Lung (tissue), 12 donors: Measurements from ENCODE around the gene TPPP2. TPM values are rescaled to one million over a fixed set of nuclear protein-coding genes. Genes with fewer than 3 reads are reported as not detected.

ENCODE experiments used
- ATAC-seq: fragments of 200-7000 bp; cut with Tn5 transposase; one replicate; pipeline ENCODE4 v1.9.1; 2020; ENCODE audit warnings: moderate number of reproducible peaks; ENCODE audit not compliant: insufficient read depth, low FRiP score
- DNase-seq, 3 donors: peaks; one replicate each; pipeline ENCODE4 v3.0.0-alpha.2; 2013 to 2017
- H3K27ac ChIP-seq, 2 donors: one replicate each; pipeline ENCODE4 v1.5.1; 2013; ENCODE audit warnings: mild to moderate bottlenecking in 2 of 2, moderate library complexity in 2 of 2, control low read depth in 1 of 2, inconsistent platforms in 1 of 2, low read depth in 1 of 2, low read length in 1 of 2
- H3K27me3 ChIP-seq, 3 donors: one replicate each; pipeline ENCODE4 v1.5.1; 2013; ENCODE audit warnings: low read length in 2 of 3; ENCODE audit not compliant: control insufficient read depth in 3 of 3, insufficient read depth in 3 of 3
- H3K36me3 ChIP-seq, 4 donors: one replicate each; pipeline ENCODE4 v1.5.1; 2013; ENCODE audit warnings: low read length in 4 of 4, mild to moderate bottlenecking in 1 of 4, moderate library complexity in 1 of 4; ENCODE audit not compliant: control insufficient read depth in 4 of 4, insufficient read depth in 4 of 4
- H3K4me1 ChIP-seq, 5 donors: one replicate each; pipeline ENCODE4 v1.5.1; 2013; ENCODE audit warnings: low read length in 5 of 5, mild to moderate bottlenecking in 2 of 5, moderate library complexity in 1 of 5; ENCODE audit not compliant: control insufficient read depth in 5 of 5, insufficient read depth in 5 of 5
- H3K4me3 ChIP-seq: one replicate; pipeline ENCODE4 v1.5.1; 2013; ENCODE audit warnings: mild to moderate bottlenecking, control low read depth, moderate library complexity
- H3K9ac ChIP-seq, 2 donors: one replicate each; pipeline ENCODE4 v1.5.1; 2013; ENCODE audit warnings: low read length in 2 of 2, control low read depth in 1 of 2; ENCODE audit not compliant: insufficient read depth in 1 of 2
- H3K9me3 ChIP-seq, 4 donors: one replicate each; pipeline ENCODE4 v1.5.1; 2013; ENCODE audit warnings: low read length in 3 of 4, mild to moderate bottlenecking in 1 of 4, moderate library complexity in 1 of 4; ENCODE audit not compliant: control insufficient read depth in 4 of 4, insufficient read depth in 3 of 4
- CTCF ChIP-seq: IDR thresholded peaks from 2 replicates; pipeline ENCODE4 v1.5.1; 2012; ENCODE audit warnings: mild to moderate bottlenecking; ENCODE audit errors: control extremely low read depth, extremely low read depth
- WGBS, 2 donors: extraction: QIAGEN DNeasy Blood & Tissue Kit; methylation state at CpG; one replicate each; pipeline ENCODE4 v1.1.7; 2013; 5-methylcytosine and 5-hydroxymethylcytosine counted together
- polyA plus RNA-seq, 2 donors: library from polyadenylated mRNA; stranded (reverse); fragments of 200-250 nt; gene quantifications; one replicate each; pipeline ENCODE4 v1.2.1, GENCODE V29; 2013
- total RNA-seq, 2 donors: library from RNA; depleted of rRNA in 1 of 2; stranded (reverse); fragments of >200 nt in 1 of 2; gene quantifications; one replicate each; pipeline ENCODE4 v1.2.1, GENCODE V29; 2014 to 2021
- donor health status: control.
- donor health status: control.
- donor health status: Bipolar disorder and iron deficiency.
- donor health status: healthy.
- donor health status: DM: yes; HTN: yes; CAD: no.

TPPP2 gene
- total and polyA plus RNA-seq, 4 donors, result 0.65 TPM; not detected in 3

GRCh38 chr14:21071225-21072030 is 41.4 kb downstream of the TPPP2 start:
- no peak for TF ChIP-seq CTCF
- Histone ChIP-seq H3K27ac (peak overlapping the region; percentile 87 to 93), H3K4me1 (peaks cover 0 to 30% (median 0%) of the 10 kb centered on the region in 5 donors), H3K36me3 (peaks cover 0 to 36% (median 22%) of the 10 kb centered on the region in 4 donors), H3K9me3 (no peaks in the 10 kb centered on the region), H3K9ac (peak overlapping the region; percentile 59 to 94), H3K27me3 (no peaks in the 10 kb centered on the region), H3K4me3 (peak overlapping the region; percentile 60)
- ATAC-seq (peak; percentile 40), DNase-seq (peak; percentile 96 to 97 (median 97))
- WGBS, 2 donors, result 0% methylated on average over 26 to 37 of the region's 37 CpGs

- H3K4me1 ChIP-seq, result peaks cover 0 to 30% (median 0%) of the 10 kb centered on the region in 5 donors
- peak overlapping the region; percentile 59 to 94 for H3K9ac ChIP-seq
- H3K27me3 ChIP-seq, result no peaks in the 10 kb centered on the region
- H3K27ac ChIP-seq, result peak overlapping the region; percentile 87 to 93
- DNase-seq (peak in 2 of 3 donors; percentile 71 to 74), ATAC-seq (no peak)
- no peak for TF ChIP-seq CTCF
- no peak overlapping the region for H3K4me3 ChIP-seq
- no peaks in the 10 kb centered on the region for H3K9me3 ChIP-seq
- 6 to 34% methylated on average over 4 of the region's 4 CpGs for WGBS, 2 donors
- peaks cover 4 to 37% (median 25%) of the 10 kb centered on the region in 4 donors for H3K36me3 ChIP-seq
Observed at GRCh38 chr14:21072031-21072473, 42.0 kb downstream of the TPPP2 start.

- Histone ChIP-seq H3K9me3 (no peaks in the 10 kb centered on the region), H3K4me3 (no peak overlapping the region), H3K4me1 (peaks cover 0 to 30% (median 0%) of the 10 kb centered on the region in 5 donors), H3K27ac (peak overlapping the region in 1 of 2 donors; percentile 42), H3K9ac (no peak overlapping the region), H3K27me3 (no peaks in the 10 kb centered on the region), H3K36me3 (peaks cover 5 to 44% (median 29%) of the 10 kb centered on the region in 4 donors)
- DNase-seq (no peak), ATAC-seq (no peak)
- no peak for TF ChIP-seq CTCF
- WGBS, 2 donors, result 85 to 86% methylated on average over 9 of the region's 9 CpGs
Observed at GRCh38 chr14:21072781-21073339, 42.8 kb downstream of the TPPP2 start.
